ENCODE measurements around the gene EFNA5.

- TF ChIP-seq CTCF (IDR thresholded peaks at IDR 0.05; ENCODE audit: low read length) (no peak), EZH2 (IDR thresholded peaks at IDR 0.05; ENCODE audit: borderline replicate concordance, low read length) (no peak)
Measured at GRCh38 chr5:107712359-107712870, 41.7 kb upstream of the EFNA5 start.

All from OCI-LY1 (cell line).